Amygdala (tissue), 56 donors: ENCODE results near the gene MPG.

Source experiments
- DNase-seq, 56 donors: peaks; one replicate each; lab custom pipeline; 2025; lab: John Stamatoyannopoulos, UW

MPG gene

DNA sequence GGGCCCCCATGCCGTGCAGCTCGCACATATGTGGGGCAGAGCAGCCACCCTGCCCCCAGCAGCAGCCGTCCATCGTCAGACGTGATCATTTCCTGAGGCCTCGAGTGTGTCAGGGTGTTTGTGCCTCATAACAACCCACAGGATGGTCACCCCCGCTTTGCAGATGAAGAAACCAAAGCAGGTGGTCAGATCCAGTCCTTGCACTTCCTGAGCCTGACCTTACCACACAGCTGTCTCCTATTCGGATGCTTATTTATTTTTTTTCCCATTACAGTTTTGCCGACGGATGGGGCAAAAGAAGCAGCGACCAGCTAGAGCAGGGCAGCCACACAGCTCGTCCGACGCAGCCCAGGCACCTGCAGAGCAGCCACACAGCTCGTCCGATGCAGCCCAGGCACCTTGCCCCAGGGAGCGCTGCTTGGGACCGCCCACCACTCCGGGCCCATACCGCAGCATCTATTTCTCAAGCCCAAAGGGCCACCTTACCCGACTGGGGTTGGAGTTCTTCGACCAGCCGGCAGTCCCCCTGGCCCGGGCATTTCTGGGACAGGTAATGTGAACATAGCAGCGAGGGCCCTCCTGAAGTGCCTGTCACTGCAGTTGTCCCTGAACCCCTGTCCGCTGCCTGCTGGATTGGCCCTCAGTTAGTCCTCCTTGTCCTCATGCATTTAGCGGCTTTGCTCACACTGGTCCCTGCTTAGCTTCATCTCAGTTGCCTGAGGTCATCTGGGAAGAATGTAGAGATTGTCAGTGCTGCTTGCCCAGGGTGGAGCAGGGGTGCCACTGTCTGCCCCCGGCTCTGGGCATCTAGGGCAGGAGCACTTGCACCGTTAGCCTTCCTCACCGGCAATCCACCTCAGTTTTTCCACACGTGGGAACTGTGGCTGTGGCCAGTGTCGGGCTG, 1.4 kb downstream of the MPG start:
- no peak for DNase-seq

DNA sequence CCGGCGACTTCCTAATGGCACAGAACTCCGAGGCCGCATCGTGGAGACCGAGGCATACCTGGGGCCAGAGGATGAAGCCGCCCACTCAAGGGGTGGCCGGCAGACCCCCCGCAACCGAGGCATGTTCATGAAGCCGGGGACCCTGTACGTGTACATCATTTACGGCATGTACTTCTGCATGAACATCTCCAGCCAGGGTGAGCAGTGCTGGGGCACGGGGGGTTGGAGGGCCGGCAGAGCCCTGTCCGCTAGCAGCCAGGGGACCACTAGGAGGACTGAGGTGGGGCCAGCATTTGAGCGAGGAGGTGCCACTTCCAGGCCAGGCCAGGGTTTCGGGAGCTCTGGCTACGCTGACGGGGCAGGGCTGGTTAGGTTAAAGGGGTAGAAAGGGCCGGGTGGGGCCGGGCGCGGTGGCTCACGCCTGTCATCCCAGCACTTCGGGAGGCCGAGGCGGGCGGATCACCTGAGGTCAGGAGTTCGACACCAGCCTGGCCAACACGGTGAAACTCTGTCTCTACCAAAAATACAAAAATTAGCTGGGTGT, 5.1 kb downstream of the MPG start:
- DNase-seq, result no peak

DNA sequence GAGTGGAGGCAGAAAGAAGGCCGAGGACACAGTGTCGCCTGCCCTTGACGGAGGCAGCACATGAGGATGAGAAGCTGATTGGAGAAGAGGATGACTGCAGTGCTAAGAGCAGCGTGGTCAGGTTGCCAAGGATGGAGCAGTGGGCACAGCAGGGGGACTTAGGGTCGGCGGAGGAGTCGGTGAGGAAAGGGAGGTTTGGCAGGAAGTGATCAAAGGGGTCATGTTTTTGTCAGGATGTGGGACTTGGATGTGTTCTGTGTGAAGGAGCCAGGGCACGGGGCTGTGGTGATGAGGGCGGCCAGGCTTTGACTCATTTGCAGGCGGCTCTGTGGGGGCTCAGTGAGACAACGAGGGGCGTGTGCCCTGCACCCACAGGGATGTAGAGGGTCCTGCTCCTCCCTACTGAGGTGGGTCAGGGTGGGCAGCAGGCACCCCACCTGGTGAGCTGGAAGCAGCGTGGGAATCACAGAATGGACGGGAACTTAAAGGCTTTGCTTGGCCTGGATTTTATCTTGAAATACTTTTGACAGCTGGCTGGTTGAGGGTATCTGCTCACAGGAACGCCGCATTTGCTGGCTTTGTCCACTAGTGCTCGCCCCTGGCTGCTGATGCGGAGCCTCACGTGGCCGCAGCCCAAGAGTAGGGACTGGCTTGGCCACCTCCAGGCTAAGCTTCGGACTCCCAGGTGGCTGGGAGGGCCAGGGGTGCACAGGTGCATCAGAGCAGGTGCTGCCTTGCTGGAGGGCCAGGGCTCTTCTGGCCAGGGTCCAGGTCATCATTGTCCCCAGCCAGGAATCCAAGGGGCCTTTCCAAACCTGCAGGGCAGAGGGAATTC, 6.0 kb downstream of the MPG start:
- no peak for DNase-seq

DNA sequence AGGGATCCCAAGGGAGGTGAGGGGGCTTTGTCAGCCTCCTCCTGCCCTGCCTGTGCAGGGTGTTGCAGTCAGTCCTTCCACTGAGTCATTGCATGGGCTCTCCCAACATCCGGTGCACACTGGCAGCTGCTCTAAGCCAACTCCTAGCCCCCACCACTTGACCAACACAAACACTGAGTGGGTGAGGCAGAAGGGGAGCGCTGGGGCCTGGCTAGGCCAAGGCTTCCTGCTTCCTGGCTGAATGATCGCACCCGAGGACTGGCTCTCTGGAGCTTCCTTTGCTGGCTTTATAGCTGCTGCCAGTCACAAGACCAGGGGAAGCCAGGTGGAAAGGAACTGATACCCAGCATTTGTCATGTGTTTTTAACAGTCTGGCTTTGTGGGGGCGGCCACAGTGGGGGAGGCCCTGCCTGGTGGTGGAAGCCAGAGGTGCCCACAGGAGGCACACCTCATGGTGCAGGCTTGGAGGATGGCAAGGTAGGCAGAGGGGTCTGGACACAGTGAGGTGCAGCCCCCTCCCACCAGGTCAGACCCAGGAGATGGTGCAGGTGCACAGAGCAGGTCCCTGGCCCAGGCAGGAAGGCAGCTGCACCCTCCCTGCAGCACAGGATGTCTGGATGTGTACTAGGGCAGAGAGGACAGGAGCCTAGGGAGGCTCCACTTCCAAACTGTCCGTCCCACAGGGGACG, 6.8 kb downstream of the MPG start:
- DNase-seq, result peak in 10 of 56 donors; percentile 12 to 40 (median 29)

DNA sequence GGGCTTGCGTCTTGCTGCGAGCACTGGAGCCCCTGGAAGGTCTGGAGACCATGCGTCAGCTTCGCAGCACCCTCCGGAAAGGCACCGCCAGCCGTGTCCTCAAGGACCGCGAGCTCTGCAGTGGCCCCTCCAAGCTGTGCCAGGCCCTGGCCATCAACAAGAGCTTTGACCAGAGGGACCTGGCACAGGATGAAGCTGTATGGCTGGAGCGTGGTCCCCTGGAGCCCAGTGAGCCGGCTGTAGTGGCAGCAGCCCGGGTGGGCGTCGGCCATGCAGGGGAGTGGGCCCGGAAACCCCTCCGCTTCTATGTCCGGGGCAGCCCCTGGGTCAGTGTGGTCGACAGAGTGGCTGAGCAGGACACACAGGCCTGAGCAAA, 7.4 kb downstream of the MPG start:
- DNase-seq, result no peak

DNA sequence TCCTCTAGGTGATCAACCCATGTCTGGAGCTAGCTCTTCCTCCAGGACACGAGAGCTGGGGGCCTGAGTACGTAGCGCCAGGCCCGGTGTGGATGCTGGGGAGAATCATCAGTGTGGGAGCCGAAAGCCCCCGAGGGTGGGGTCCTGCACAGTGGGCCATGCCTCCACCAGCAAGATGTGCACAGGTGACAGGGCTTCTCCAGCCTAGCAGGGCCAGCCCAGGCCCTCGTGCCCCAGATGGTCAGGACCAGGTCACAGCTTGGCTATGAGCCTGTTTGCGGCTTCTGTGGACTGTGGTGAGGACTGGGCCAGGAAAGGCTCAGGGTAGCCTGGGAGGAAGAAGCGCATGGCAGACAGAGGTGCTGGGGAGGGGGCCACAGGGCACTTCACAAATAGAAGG, 7.8 kb downstream of the MPG start:
- DNase-seq, result no peak

DNA sequence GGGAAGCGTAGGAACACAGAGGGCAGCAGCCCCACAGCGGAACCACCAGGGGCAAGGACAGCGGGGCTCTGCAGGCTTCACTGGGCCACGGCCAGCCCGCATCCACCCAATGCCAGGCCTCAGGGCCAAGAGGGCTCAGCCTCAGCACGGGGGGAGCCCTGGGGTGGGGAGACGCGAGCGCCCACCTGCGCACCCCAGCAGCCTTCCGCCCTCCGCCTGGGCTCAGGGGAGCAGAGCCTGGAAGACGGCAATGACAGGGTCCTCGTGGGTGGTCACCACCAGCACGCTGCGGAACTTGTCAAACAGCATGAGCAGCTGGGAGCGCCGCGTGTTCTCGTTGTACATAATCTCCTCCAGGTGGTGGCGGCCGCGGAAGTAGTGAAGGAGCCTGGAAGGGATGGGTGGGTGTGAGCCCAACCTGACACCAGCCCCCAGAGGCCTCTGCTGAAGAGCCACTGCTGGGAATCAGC, 8.5 kb downstream of the MPG start:
- peak in 12 of 56 donors; percentile 14 to 52 (median 30) for DNase-seq

DNA sequence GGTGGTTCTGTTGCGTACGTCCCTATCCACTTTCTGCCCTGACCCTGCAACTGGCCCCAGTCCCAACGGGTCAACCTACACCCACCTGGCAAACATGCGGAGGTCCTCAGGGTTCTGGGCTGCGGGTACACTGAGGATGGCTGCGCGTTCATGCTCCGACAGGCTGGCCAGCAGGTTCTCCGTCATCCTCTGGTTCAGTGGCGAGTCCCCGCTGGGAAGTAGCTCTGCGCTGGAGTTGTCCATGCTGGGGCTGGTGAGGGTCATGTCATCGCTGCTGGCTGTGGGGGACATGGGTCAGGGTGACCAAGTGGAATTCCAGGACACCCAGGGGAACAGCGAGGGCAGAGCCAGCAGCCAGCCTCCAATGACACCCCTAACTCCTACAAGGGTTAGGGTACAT, 10.6 kb downstream of the MPG start:
- no peak for DNase-seq

DNA sequence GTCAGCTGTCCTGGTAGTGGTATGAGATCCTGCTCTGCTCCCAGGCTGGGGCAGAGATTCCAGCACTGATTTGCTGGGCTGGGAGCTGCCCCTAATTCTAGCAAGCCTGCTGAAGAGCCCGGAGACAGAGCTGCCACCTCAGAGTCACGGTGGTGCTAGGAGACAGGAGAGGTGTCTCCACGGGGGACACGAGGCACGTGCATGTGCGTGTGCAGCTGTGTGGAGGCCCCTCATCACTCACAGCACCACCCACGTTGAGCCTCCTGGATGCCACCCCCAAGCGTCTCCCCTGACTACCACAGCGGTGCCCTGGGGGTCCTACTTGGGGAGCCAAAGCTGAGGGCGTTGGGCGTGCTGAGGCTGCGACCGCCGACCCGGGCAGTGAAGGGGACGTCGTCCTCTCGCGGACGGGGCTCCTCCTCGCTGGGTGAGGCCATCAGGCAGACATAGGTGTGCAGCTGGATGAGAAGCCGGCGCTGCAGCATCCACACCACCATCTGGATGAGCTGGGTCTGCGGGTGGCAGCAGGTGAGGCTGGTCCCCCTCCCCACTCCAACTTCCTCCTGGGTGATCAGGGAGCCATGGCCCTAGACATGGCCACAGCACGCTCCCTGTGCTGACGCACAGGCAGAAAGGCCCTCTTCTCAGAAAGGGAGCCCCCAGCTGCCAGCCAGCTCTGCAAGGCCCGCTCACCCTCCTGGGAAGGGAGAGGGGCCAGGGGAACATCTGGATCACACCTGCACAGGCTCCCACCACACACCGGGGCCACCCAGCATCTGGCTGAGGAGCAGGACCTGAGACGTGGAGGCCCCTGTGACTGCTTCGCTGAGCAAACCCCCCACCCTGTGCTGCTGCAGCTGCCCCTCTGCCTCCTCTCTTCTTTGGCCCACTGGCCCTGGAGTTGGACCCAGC, 11.6 kb downstream of the MPG start:
- no peak for DNase-seq

DNA sequence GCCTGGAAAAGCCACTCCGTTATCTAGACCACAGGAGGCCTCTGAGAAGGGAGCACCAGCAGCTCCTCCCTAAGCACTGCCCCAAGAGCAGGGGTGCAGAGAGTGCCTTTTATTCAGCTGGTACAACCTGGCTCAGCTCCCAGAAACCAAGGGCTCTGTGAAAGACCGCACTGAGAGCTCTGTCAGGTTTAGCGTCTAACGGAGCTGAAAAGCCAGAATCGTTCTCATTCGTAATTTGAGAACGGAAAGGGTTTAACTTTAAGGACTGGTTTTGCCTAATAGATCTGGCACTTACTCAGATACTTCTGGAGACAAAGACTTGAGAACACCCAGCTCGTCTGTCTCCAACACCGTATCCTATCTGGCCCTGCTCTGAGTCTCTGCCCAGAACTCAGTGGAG, 13.5 kb downstream of the MPG start:
- peak in 43 of 56 donors; percentile 23 to 86 (median 55) for DNase-seq

DNA sequence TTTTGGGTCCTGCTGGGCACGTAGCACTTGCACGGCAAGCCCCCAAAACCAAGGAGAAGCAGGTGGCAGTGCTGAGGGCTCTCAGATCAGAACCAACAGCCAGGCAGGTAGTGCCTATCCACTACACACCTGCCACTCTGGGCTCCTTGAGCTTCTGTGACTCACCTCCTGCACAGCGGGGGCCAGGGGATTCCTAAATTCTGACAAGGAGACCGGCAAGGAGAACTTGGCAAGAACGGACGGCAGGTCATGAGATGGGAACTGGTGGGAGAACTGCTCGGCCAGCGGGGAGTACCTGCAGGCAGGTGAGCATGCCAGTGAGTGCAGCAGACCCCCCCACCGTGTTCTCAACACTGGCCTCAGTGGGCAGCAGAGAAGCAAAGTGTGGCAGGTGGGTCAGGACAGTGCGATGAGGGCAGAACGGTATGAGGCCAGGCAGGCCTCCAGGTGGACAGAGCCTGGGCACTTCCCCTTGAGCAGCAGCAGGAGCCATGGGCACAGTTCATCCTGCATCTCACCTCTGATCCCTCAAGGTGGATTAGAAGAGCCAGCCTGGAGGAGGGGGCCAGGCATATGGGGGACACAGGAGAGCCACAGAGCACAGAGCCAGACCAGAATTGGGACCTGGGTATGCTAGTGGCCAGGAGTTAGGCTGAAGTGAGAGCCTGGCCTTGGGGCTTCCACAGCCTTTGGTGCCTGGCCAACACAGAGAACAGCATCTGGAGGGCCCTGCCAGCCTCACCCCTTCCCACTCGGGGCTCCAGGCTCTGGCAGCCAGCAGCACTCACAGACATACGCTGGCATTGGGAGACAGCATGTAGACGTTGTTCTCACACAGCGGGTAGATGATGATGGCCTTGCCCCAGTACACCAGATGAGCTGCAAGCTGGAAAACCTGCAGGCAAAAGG, 14.7 kb downstream of the MPG start:
- DNase-seq, result peak in 2 of 56 donors; percentile 14 to 19

DNA sequence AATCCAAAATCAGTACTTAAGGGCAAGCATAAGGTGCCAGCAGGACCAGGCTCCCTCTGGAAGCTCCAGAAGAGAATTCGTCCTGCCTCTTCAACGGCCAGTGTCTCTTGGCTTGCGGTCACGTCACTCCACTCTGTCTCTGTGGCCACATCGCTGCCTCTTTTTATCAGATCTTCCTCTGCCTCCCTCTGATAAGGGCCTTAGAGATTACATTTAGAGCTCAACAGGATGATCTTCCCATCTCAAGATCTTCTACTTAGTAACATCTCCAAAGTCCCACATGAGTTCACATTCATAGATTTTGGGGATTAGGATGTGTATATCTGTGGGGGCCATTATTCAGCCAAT, 16.9 kb downstream of the MPG start:
- no peak for DNase-seq

DNA sequence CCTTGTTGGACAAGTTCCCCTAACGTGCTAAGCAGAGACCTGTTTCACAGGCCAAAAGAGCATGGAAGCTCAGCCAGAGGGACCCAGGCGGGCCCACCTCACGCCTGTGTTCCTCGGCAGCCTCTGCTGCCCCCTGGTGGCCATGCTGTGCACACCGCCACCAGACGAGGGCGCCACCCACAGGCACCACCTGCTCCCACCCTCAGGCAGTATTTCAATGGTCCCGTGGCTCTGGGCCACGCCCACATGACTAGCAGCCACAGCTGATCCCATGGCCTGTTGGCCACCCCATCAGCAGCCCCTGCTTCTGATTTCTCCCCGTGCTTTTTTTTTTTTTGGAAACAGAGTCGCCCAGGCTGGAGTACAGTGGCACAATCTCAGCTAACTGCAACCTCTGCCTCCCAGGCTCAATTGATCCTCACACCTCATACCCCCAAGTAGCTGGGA, 18.9 kb downstream of the MPG start:
- DNase-seq, result peak in 55 of 56 donors; percentile 27 to 91 (median 74)

DNA sequence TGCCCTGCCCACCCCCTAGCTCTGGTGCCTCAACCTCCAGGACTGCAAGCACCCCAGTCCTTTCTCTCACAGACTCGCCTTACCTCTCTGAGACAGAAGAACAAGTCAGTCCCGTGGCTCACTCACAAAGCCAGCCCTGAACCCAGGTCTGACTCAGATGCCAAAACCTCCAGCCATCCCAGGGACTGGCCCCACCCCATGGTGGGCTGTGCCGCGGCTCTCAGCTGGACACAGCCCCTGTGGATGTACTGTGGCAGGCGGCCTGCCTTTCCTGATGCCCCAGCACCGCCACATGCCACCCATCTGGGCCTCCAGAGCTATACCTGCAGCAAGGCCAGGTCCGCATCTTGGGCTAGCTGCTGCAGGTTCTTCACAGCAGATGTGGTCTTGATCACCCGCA, 19.8 kb downstream of the MPG start:
- no peak for DNase-seq

DNA sequence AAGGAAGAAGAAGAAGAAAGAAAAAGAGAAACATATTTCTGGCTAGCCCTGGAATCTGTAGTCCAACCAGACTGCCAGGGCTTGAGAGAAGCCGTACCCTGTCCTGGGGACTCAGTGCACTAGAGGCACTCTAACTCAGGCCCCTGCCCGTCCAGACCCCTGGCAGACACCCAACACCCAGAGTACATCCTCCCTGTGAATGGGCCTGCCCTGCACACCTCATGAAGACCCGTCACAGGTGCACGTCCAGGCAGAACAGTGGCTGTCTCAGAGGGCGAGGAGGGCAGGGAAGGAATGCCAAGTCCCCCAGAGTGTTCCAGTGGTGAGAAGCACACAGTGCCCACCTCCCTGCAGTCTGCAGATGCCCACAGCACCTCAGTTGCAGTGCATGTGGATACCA, 23.0 kb downstream of the MPG start:
- no peak for DNase-seq

DNA sequence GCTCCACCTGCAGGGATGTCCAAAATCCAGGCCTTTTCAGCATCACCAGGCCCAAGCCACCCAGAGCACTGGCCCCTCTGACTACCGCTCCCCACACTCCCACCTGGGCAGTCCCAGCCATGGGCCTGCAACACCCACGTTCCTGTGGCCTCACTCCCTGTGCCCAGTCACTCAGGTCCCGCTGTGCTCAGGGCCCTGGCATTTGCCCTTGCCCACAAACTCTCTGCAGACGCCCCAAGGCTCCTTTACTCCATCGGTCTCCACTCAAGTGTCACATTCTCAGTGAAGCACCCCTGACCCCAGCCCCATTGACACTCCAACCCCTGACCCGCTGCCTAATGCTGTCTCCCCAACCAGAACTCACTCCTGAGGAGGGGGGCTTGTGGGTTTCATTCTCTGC, 23.6 kb downstream of the MPG start:
- no peak for DNase-seq

DNA sequence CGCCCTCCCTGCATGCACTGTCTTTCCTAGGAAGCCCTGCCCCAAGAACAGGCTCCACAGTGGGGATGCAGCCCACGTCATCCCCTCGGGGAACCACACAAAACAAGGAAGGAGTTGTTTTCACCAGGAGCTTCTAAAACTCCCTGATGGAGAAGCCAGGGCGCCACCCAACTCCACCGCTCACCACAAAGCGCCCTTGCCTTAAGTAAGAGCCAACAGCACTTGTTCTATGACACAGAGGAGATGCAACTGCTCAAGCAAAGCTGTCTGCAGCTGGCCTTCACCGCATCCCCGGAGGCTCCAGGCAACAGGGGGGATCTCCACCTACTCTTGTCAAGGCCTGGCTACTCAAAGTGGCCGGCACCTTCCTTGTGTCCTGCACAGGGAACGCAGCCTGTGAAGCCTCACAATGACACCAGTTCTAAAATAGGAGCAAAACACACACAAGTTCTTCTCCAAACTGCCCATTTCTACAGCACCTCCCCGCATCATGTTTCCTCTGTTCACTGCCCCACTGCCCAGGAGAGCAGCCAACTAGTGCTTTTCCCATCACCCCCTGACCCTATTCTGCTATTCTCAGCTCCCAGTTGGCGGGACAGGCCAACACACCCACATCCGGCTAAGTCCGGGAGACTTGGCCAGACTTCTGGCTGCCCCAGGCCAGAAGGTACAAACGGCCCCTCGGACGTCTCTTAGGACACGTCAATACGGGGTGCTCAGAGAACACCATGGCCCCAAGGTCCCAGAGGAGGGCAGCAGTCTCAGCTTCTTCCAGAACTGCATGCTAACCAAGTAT, 24.2 kb downstream of the MPG start:
- DNase-seq, result peak in 36 of 56 donors; percentile 8 to 83 (median 53)

DNA sequence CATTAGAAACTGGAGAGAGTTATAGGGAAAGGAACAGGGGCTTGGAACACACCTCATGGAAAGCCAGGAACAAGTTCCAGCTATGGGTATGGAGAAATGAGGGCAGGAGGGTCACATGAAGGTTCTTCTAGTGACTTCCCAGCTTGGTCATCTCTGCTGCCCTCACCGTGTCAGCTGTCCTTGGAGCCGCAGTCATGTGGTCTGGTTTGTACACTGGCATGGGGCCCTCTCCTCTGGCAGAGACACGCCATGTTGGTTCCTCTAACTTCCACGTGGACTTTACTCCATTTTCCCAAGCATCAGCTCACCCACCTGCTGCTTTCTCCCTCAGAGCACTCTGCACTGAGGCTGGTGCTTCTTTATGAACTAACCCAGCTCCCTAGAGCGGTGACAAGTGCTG, 26.3 kb downstream of the MPG start:
- no peak for DNase-seq
